Endothelial cell of umbilical vein (primary cell): ENCODE results near the gene PGAP6.

ENCODE experiments used
- JUN ChIP-seq: IDR thresholded peaks from 2 replicates; pipeline ENCODE4 v1.6.1; 2011; ENCODE audit warnings: borderline replicate concordance, low read depth; ENCODE audit not compliant: insufficient read length, insufficient read depth
- MYC ChIP-seq: IDR thresholded peaks from one replicate; pipeline ENCODE4 v1.6.1; 2011; ENCODE audit warnings: mild to moderate bottlenecking, low read depth, low read length
- POLR2A ChIP-seq: IDR thresholded peaks from 2 replicates; pipeline ENCODE4 v1.6.1; 2012; ENCODE audit warnings: low read depth, mild to moderate bottlenecking, control low read depth, low read length
- TF ChIP-seq, protein P1 (sequence below), 2 donors: IDR thresholded peaks; 1 replicate in 1 of 2; 2 replicates in 1 of 2; pipeline ENCODE4 v1.5.1; 2011; ENCODE audit warnings: low read length in 2 of 2, mild to moderate bottlenecking in 2 of 2, moderate library complexity in 2 of 2, control low read depth in 1 of 2, inconsistent platforms in 1 of 2, low read depth in 1 of 2; ENCODE audit not compliant: insufficient read depth in 1 of 2; ENCODE audit errors: extremely low read depth in 1 of 2

DNA sequence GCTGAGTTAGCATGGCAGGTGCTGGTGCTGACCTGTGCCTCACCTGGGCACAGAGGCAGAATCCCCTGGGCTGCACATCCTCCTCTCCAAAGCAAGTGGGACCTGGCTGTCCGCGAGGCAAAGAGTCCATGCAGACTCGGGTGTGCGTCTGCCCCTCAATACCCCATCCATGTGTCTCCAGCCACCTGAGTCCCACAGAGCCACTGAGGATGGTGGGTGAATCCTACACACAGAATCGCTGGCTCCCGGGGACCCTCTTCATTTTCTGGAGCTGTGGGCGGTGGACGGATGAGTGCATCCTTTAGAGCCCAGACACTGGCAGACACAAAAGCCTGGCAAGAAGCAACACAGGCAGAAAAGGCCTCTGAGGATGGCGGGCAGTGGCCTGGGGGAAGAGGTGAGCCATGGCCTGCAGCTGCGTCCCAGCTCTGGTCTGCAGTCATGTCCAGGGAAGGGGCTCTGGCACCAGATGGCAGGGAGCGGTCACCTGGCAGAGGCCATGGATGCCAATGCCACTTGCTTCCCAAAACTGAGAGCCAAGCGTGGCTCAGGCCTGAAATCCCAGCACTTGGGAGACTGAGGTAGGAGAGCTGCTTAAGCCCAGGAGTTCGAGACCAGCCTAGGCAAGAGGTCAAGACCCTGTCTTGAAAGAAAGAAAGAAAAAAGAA, 59.2 kb downstream of the PGAP6 start:
- TF ChIP-seq POLR2A = no peak
- TF ChIP-seq, protein P1, sequence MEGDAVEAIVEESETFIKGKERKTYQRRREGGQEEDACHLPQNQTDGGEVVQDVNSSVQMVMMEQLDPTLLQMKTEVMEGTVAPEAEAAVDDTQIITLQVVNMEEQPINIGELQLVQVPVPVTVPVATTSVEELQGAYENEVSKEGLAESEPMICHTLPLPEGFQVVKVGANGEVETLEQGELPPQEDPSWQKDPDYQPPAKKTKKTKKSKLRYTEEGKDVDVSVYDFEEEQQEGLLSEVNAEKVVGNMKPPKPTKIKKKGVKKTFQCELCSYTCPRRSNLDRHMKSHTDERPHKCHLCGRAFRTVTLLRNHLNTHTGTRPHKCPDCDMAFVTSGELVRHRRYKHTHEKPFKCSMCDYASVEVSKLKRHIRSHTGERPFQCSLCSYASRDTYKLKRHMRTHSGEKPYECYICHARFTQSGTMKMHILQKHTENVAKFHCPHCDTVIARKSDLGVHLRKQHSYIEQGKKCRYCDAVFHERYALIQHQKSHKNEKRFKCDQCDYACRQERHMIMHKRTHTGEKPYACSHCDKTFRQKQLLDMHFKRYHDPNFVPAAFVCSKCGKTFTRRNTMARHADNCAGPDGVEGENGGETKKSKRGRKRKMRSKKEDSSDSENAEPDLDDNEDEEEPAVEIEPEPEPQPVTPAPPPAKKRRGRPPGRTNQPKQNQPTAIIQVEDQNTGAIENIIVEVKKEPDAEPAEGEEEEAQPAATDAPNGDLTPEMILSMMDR (IDR thresholded peaks at IDR 0.05; ENCODE audit: extremely low read depth in 1 of 2, insufficient read depth in 1 of 2, low read depth in 1 of 2, low read length in 2 of 2) = no peak
- TF ChIP-seq MYC = no peak
- no peak for TF ChIP-seq JUN
